ENCODE measurements around the gene AKR1C8. TPM values are rescaled to one million over a fixed set of nuclear protein-coding genes. Genes with fewer than 3 reads are reported as not detected.

AKR1C8 gene
- total RNA-seq, 1 experiment from 2014 or later, result not detected

DNA sequence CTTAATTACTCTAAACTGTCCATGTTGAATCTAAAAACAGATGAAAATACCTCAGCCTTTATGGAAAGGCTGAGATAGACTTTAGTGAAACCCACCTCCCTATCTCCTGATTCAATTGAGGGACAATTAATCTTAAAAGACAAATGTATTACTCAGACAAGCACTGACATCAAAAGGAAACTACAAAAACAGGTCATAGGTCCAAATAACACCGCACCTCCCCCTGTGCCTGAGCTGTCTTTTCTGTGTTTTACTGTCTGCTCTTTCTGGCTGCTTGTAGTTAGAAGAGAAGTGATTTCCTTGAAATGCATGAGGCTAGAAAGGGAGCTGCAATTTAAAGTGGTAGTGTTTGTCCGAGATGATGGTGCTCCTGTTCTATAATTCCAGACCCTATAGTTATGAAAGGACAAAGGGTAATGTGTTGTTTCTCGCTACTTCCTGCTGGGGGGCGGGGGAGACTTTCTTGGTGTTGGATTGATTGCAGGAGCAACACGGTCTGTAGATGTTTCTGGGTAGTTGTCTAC, 16.0 kb downstream of the AKR1C8 start:
- DNase-seq (ENCODE audit: low read depth, low spot score) (no peak), ATAC-seq (no peak)
- H3K36me3 ChIP-seq (ENCODE audit: control insufficient read depth in 1 of 2, insufficient read depth in 2 of 2, low read length in 2 of 2), result no peaks in the 10 kb centered on the region
- H3K9ac ChIP-seq (ENCODE audit: low read length), result no peak overlapping the region
- BruUV-seq (replicated peaks), result no TSS peak
- POLR2A ChIA-PET, result no interaction called here
- CTCF ChIA-PET, result no interaction called here
- no peaks in the 10 kb centered on the region for H3K4me1 ChIP-seq (ENCODE audit: control insufficient read depth in 1 of 2, insufficient read depth in 2 of 2, low read length in 2 of 2)
- H4K20me1 ChIP-seq (ENCODE audit: insufficient read depth), result no peaks in the 10 kb centered on the region
- no peaks in the 10 kb centered on the region for H3K27me3 ChIP-seq (ENCODE audit: insufficient read depth, low read length)
- H3K9me3 ChIP-seq (ENCODE audit: control insufficient read depth in 1 of 2, insufficient read depth in 1 of 2, low read depth in 1 of 2, low read length in 2 of 2), result peaks cover 5 to 10% of the 10 kb centered on the region in 2 experiments; a peak in 2 of 4 replicates
- H3K4me3 ChIP-seq (replicated peaks in 1 of 2; ENCODE audit: low read depth in 1 of 2, low read length in 2 of 2), result no peak overlapping the region
- intact Hi-C loops (cut with micrococcal nuclease), result no loop called here
- H3K79me2 ChIP-seq (ENCODE audit: insufficient read depth, low read length), result no peaks in the 10 kb centered on the region
- no peak overlapping the region for H3K27ac ChIP-seq (ENCODE audit: low read depth, low read length)
- TF ChIP-seq POLR2AphosphoS5 (IDR thresholded peaks at IDR 0.05; ENCODE audit: low read depth, low read length) (no peak), CBX3 (IDR thresholded peaks at IDR 0.05; ENCODE audit: low read depth) (no peak), FOSL1 (IDR thresholded peaks at IDR 0.05; ENCODE audit: low read depth) (no peak), MAX (IDR thresholded peaks at IDR 0.05) (no peak), EGR1 (IDR thresholded peaks at IDR 0.05; ENCODE audit: low read depth) (no peak), ELF1 (IDR thresholded peaks at IDR 0.05; ENCODE audit: borderline replicate concordance, low read depth) (no peak), ATF3 (IDR thresholded peaks at IDR 0.05) (no peak), EZH2 (IDR thresholded peaks at IDR 0.05) (no peak), ZFX (IDR thresholded peaks at IDR 0.05) (no peak), CEBPB (IDR thresholded peaks at IDR 0.05; ENCODE audit: low read depth) (no peak), SP1 (IDR thresholded peaks at IDR 0.05; ENCODE audit: low read depth) (no peak), JUND (IDR thresholded peaks at IDR 0.05) (no peak), SIN3A (IDR thresholded peaks at IDR 0.05; ENCODE audit: low read depth) (no peak)
- TF ChIP-seq, protein P1, sequence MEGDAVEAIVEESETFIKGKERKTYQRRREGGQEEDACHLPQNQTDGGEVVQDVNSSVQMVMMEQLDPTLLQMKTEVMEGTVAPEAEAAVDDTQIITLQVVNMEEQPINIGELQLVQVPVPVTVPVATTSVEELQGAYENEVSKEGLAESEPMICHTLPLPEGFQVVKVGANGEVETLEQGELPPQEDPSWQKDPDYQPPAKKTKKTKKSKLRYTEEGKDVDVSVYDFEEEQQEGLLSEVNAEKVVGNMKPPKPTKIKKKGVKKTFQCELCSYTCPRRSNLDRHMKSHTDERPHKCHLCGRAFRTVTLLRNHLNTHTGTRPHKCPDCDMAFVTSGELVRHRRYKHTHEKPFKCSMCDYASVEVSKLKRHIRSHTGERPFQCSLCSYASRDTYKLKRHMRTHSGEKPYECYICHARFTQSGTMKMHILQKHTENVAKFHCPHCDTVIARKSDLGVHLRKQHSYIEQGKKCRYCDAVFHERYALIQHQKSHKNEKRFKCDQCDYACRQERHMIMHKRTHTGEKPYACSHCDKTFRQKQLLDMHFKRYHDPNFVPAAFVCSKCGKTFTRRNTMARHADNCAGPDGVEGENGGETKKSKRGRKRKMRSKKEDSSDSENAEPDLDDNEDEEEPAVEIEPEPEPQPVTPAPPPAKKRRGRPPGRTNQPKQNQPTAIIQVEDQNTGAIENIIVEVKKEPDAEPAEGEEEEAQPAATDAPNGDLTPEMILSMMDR (IDR thresholded peaks at IDR 0.05 in 2 of 3, conservative IDR thresholded peaks at IDR 0.05 in 1 of 3; ENCODE audit: borderline replicate concordance in 1 of 3, insufficient read depth in 1 of 3, low read depth in 2 of 3, low read length in 2 of 3), result no peak
- RAD21 ChIA-PET (ENCODE audit: low non-redundant PET in 1 of 2, low total read pairs in 2 of 2, uncharacterized antibody in 2 of 2, unreplicated experiment in 2 of 2), result no interaction called here
- H3K9me2 ChIP-seq (ENCODE audit: insufficient read depth), result no peaks in the 10 kb centered on the region
- no peak overlapping the region for H2AFZ ChIP-seq (ENCODE audit: low read depth, low read length, poor library complexity, severe bottlenecking)
- no peak overlapping the region for H3K4me2 ChIP-seq (ENCODE audit: low read length)

Measured in HCT116 (cell line).